GM13977 (cell line): Measurements from ENCODE around the gene PLCG1.
"Not testable (repeated sequence)": the region's sequence is repeated elsewhere in the genome, so short reads cannot be mapped to it uniquely, and the experiment has no call there.

ENCODE experiments used
- DNase-seq: peaks from one replicate; pipeline ENCODE4 v3.0.0; 2012; ENCODE audit warnings: low spot score
- in situ Hi-C: fragments of 300-500 bp; cut with MboI; formaldehyde crosslinking; loops from one replicate; pipeline ENCODE4 v1.12.0; 2022; ENCODE audit warnings: low sequenced_read_pairs, low pct_unique_long_range_greater_than_20kb, mixed read lengths, inconsistent platforms; ENCODE audit not compliant: unreplicated experiment
- TF ChIP-seq, protein P1 (sequence below): IDR thresholded peaks from 2 replicates; pipeline ENCODE4 v1.5.1; 2012; ENCODE audit warnings: mild to moderate bottlenecking, control low read depth; ENCODE audit not compliant: insufficient read depth; ENCODE audit errors: extremely low read depth, missing control alignments

PLCG1 gene

DNA sequence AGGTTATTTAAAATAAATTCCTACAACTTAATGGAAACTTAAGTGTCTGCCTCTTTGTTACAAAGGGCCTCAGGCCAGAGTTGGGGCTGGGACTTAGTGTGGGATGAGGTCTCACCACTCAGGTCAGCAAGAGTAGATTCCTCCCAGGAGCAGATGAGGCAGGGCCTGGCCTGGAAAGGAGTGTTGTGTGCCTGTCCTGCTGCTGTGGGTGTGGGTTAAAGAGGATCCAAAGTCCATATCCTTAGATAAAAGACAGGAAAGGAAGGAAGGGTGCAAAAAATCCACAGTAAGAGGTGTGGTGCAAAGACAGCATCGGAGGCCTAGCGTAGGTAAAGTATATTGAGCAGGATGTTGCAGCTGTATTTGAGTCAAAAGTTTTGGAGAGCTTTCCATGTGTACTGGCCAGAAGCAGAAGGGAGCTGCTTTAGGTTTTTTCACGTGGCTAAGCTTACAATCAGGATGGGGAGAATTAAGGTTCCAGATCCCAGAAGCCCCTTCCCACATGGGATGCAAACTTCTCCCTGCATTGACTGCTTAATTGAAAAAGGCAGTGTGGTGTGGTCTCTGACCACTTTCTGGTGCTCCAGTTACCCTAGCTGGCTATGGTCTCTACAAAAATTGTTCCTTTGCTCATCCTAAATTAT lies 12.8 kb upstream of the PLCG1 start:
- in situ Hi-C loops = no loop called here
- TF ChIP-seq, protein P1, sequence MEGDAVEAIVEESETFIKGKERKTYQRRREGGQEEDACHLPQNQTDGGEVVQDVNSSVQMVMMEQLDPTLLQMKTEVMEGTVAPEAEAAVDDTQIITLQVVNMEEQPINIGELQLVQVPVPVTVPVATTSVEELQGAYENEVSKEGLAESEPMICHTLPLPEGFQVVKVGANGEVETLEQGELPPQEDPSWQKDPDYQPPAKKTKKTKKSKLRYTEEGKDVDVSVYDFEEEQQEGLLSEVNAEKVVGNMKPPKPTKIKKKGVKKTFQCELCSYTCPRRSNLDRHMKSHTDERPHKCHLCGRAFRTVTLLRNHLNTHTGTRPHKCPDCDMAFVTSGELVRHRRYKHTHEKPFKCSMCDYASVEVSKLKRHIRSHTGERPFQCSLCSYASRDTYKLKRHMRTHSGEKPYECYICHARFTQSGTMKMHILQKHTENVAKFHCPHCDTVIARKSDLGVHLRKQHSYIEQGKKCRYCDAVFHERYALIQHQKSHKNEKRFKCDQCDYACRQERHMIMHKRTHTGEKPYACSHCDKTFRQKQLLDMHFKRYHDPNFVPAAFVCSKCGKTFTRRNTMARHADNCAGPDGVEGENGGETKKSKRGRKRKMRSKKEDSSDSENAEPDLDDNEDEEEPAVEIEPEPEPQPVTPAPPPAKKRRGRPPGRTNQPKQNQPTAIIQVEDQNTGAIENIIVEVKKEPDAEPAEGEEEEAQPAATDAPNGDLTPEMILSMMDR = no peak
- DNase-seq = no peak

DNA sequence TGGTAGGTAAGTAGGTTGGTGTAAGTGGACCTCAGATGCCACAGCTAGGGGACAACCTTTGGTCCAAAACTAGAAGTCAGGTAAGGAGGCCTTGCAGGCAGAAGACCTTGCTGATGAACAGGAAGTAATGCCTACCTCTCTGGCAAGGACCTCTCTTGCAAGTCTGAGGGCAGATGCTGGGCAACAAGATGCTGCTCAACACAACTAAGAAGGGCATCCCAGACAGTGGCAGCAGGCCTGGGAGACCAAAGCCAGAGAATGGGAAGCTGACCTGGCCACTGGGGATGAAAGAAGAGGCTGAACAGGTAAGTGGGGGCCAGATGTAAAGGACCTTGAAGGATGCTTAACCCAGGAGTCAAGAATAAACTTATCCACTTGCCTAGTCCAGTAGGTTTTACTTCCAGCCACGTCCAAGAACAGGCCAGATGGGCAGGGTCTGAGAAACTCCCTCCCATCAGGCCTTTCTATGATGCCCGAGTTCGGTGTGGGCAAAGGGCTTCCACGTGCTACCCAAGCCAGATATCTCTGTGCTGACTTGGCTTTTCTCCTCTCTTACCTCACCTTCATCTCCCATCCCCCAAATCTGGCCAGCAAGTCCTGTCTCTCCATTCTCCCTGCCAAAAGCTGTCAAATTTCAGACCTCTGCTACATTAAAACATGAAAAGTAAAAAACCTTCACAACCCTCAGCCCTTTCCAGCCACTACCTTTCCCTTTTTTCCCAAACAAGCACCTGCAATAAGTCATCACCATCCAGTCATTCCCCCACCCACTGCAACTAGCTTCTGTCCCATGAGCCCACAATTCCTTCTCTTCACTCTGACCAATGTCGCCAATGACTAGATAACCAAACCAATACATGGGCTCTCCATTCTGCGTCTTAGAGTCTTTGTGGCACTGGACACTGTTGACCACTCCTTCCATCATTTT lies 11.5 kb upstream of the PLCG1 start:
- TF ChIP-seq, protein P1 = no peak
- DNase-seq = no peak
- in situ Hi-C loops = no loop called here

DNA sequence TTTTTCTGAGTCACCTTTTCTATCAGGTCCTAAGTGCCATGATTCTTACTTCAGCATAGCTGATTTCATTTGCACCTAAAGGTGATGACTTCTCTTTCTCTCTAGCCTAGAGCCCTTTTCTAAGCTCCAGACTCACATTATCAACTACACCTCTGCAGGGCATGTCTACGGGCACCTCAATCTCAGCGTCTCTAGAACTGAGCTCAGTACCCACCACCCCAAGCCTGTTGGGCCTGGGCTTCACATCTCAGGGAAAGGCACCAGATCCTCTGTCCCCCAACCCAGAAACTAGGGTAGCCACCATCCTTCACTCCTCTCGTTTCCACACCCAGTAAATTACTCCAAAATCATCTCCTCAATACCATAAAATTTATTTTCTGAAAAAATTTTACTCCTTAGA lies 10.6 kb upstream of the PLCG1 start:
- in situ Hi-C loops = no loop called here

DNA sequence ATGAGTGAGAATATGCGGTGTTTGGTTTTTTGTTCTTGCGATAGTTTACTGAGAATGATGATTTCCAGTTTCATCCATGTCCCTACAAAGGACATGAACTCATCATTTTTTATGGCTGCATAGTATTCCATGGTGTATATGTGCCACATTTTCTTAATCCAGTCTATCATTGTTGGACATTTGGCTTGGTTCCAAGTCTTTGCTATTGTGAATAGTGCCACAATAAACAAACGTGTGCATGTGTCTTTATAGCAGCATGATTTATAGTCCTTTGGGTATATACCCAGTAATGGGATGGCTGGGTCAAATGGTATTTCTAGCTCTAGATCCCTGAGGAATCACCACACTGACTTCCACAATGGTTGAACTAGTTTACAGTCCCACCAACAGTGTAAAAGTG lies 9.0 kb upstream of the PLCG1 start:
- DNase-seq, in situ Hi-C loops: not testable (repeated sequence)

More for the DNA sequence above, 10.6 kb upstream of the PLCG1 start:
- TF ChIP-seq, protein P1 = no peak
- DNase-seq = no peak

DNA sequence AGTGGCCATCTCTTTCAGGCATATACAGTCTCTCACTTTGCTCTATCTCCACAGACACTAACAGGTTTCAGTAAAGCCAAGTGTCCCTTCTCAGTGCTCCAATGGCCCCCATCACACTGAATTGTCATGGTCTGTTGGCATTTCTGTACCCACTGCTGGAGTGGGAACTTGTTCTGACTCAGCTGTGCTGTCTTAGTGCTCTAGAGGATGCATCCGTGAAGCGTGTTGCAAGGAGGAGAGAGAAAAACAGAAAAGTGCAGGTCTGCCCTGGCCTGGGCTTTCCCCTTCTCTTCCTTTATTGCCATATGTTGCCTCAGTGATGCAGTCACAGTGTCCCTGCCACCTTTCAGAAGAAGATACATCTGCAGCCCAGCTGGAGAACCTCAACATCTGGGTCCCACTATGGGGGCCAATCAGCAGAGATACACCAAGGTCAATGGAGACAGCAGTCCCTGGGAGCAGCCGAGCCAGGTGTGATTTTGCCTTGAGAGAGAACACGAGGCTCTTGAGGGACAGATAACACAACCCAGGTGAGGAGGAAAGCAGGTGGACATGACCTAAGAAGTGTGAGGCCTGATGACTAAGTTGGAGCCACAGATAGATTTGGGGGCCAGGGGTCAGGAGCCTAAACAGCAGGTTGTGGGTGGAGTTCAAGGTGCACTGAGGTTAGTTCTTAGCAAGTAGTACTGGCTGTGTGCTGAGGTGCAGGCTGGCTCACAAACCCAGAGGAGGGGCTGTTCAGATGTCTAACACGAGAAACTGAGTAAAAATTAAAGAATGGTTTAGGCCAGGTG lies 5.6 kb upstream of the PLCG1 start:
- no peak for DNase-seq
- in situ Hi-C loops = no loop called here
- TF ChIP-seq, protein P1 = no peak

DNA sequence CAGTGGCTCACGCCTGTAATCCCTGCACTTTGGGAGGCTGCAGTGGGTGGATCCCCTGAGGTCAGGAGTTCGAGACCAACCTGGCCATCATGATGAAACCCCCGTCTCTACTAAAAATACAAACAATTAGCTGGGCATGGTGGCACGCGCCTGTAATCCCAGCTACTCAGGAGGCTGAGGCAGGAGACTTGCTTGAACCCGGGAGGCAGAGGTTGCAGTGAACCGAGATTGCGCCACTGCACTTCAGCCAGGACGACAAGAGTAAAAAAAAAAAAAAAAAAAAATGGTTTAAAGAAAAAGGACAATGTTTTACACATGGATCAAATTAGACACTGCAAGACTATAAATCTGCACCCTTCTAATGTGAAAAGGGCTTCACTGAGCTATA lies 5.0 kb upstream of the PLCG1 start:
- DNase-seq, in situ Hi-C loops: not testable (repeated sequence)

DNA sequence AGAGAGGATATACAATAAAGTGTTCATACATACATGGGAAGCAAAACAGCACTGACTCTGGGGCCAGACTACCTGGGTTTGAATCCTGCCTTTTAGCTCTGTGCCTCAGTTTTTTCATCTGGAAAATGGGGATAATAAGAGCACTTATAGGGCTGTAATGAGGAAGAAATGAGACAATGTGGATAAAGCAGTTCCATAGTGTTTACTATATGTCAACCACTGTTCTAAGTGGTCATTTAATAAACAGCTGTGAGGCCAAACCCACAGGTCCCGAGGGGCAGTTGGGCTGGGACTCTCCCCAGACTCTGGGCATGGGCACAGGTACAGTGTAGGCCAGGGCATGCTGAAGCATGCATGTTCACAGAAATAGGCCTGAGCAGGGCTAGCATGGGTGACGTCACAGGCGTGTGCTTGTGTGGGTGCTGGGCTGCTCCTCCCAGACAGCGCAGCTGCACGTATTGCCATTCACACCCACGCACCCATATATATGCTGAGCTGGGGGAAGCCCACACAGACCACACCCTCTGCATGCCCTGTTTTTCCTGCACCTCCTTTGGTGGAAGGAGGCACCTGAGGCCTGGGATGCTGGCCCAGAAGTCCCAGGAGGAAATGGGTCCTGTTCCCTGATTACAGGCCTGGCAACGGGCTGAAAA lies 3.5 kb upstream of the PLCG1 start:
- TF ChIP-seq, protein P1 = no peak
- DNase-seq = peak; percentile 84
- in situ Hi-C loops = no loop called here
